GM21390 (cell line): ENCODE measurements around the gene SPACA6.
"Not testable (repeated sequence)": the region's sequence is repeated elsewhere in the genome, so short reads cannot be mapped to it uniquely, and the experiment has no call there.

Experiments
- ATAC-seq: cut with Tn5 transposase; IDR thresholded peaks from one replicate; pipeline ENCODE4 v1.9.1; 2021; ENCODE audit not compliant: unreplicated experiment

SPACA6 gene

GRCh38 chr19:51733742-51734522, 40.8 kb downstream of the SPACA6 start:
- no peak for ATAC-seq

GRCh38 chr19:51735759-51736449, 42.8 kb downstream of the SPACA6 start:
- no peak for ATAC-seq

- no peak for ATAC-seq
Observed at GRCh38 chr19:51737389-51737788, 44.3 kb downstream of the SPACA6 start.

GRCh38 chr19:51737924-51738323, 44.8 kb downstream of the SPACA6 start:
- ATAC-seq: no peak

GRCh38 chr19:51738523-51738922, 45.4 kb downstream of the SPACA6 start:
- not testable (repeated sequence) for ATAC-seq

GRCh38 chr19:51739466-51740213, 46.5 kb downstream of the SPACA6 start:
- ATAC-seq: no peak

- no peak for ATAC-seq
Observed at GRCh38 chr19:51740356-51740755, 47.2 kb downstream of the SPACA6 start.

- no peak for ATAC-seq
Observed at GRCh38 chr19:51742789-51743188, 49.7 kb downstream of the SPACA6 start.

- no peak for ATAC-seq
Observed at GRCh38 chr19:51743405-51743804, 50.3 kb downstream of the SPACA6 start.

- ATAC-seq: no peak
Observed at GRCh38 chr19:51746731-51747130, 53.6 kb downstream of the SPACA6 start.

- ATAC-seq: no peak
Observed at GRCh38 chr19:51749979-51750378, 56.8 kb downstream of the SPACA6 start.

- ATAC-seq: no peak
Observed at GRCh38 chr19:51750400-51751094, 57.4 kb downstream of the SPACA6 start.

GRCh38 chr19:51751655-51752054, 58.5 kb downstream of the SPACA6 start, which contains the start of gene FPR1:
TSS of gene FPR1 (minus strand) at chr19:51751878. CDS start at chr19:51746994, 4,884 bp downstream.
- no peak for ATAC-seq

GRCh38 chr19:51754109-51754508, 61.0 kb downstream of the SPACA6 start:
- no peak for ATAC-seq

GRCh38 chr19:51754770-51755169, 61.6 kb downstream of the SPACA6 start:
- no peak for ATAC-seq
